Stimulated activated CD4-positive, alpha-beta T cell treated with anti-CD3 and anti-CD28 coated beads, Interleukin-1b, Interleukin-23, amount 100 ng/mL, for 24 hours (primary cell): Measurements from ENCODE around the gene UST.

Experiments
- DNase-seq, 4 experiments: peaks; one replicate each; pipeline ENCODE4 v3.0.0-alpha.2; 2020; ENCODE audit warnings: low read depth in 4 of 4, low spot score in 1 of 4

UST gene, protein sequence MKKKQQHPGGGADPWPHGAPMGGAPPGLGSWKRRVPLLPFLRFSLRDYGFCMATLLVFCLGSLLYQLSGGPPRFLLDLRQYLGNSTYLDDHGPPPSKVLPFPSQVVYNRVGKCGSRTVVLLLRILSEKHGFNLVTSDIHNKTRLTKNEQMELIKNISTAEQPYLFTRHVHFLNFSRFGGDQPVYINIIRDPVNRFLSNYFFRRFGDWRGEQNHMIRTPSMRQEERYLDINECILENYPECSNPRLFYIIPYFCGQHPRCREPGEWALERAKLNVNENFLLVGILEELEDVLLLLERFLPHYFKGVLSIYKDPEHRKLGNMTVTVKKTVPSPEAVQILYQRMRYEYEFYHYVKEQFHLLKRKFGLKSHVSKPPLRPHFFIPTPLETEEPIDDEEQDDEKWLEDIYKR

GRCh38 chr6:148746363-148747144, at the start of gene UST:
Gene UST (plus strand): TSS chr6:148747030. CDS start chr6:148747431, 401 bp downstream.
- DNase-seq, result peak in 1 of 4 experiments; percentile 28

DNA sequence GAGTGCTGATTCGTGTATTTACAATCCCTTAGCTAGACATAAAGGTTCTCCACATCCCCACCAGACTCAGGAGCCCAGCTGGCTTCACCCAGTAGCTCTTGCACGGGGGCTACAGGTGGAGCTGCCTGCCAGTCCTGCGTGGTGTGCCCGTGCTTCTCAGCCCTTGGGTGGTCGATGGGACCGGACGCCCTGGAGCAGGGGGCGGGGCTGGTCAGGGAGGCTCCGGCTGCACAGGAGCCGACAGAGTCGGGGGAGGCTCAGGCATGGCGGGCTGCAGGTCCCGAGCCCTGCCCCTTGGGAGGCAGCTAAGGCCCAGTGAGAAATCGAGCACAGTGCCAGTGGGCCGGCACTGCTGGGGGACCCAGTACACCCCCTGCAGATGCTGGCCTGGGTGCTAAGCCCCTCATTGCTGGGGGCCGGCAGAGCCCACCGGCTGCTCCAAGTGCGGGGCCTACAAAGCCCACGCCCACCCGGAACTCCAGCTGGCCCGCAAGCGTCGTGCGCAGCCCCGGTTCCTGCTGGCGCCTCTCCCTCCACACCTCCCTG, 48.9 kb upstream of the UST start:
- no peak for DNase-seq

GRCh38 chr6:148698671-148699180, 48.1 kb upstream of the UST start:
- DNase-seq, result no peak

DNA sequence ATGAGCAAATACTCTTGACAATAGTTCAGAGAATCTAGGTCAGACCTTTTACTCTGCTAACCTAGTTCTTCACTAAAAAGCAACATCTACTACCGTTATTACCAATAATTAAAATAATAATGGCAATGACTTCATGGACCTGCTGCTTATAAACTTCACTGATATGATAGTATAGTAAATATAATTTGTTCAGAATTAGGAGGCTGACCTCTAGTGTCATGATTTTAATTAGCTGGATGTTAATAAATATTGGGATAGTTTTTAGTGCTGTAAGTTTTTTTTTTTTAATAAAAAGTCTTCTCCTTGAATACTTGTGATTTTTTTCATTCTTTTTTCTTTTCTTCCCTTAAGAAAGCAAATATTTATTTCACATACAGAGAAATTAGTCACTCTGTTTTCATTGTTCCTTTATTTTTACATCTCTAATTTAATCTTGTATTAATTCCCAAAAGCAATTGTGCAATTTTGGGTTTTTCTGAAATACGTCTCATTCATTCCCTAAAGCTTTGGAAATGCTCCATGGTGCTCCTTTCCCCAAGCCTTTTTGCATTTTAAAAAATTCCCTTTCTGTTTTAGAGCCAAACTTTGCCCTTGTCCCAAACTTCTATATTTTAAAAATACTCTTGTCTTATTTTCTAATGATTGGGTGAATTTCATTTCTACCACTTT, 46.6 kb upstream of the UST start:
- DNase-seq, result no peak

- no peak for DNase-seq
Observed at GRCh38 chr6:148700741-148701311, 46.0 kb upstream of the UST start.

GRCh38 chr6:148701375-148701774, 45.5 kb upstream of the UST start:
- DNase-seq, result no peak

DNA sequence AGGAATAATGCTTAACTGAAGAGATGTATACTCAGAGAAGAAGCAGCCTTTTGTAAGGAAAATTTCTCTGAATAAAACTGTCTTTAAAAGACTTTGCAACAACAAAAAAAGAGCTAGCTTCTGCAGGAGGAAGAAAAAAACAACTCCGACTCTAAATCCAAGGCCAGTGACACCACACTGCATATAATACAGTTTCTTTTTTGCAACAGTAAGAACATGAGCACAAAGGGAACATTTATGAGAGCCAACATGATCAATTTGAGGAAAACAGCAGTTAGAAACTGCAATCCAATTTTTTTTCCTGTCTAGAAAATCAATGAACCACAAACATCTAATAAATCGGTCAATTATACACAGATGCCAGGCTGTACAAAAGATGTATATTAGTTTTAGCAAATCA, 42.9 kb upstream of the UST start:
- no peak for DNase-seq

DNA sequence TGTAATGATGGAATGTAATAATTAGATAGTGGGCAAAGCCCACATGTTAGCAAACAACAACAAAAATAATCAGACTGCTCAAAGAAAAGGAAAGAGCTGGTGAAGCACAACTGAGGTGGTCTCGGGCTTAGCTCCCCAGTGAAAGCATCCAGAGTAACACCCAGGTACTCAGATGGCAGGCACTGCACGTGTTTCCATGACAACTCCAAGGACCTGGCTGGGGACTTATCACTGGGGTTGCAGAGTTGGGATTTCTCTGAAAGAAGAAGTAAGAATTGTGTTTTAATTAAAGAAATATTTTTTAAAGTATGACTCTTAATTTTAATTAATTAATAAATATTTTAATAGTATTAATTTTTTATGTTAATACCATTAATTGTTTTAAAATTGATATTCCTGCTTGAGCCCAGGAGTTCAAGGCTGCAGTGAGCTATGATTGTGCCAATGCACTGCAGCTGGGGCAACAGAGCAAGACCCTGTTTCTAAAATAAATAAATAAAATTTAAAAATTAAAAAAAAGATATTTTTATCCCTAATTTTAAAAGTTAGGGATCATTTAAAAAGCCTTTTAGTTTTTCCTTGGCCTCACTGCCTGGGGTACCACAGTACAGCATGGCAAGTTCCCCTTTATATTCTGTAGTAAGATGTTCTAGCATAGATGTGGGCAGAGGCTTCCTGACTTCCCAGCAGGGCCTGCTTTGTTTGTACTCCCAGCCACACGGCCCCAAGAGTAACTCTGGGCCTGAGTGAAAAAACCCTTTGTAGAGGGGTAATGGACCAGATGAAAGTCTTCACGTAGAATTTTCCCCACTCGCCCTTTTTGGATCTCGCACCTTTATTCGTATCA, 42.2 kb upstream of the UST start:
- no peak for DNase-seq

- DNase-seq, result no peak
Observed at GRCh38 chr6:148708707-148709106, 38.1 kb upstream of the UST start.

- no peak for DNase-seq
Observed at GRCh38 chr6:148709577-148709976, 37.3 kb upstream of the UST start.

DNA sequence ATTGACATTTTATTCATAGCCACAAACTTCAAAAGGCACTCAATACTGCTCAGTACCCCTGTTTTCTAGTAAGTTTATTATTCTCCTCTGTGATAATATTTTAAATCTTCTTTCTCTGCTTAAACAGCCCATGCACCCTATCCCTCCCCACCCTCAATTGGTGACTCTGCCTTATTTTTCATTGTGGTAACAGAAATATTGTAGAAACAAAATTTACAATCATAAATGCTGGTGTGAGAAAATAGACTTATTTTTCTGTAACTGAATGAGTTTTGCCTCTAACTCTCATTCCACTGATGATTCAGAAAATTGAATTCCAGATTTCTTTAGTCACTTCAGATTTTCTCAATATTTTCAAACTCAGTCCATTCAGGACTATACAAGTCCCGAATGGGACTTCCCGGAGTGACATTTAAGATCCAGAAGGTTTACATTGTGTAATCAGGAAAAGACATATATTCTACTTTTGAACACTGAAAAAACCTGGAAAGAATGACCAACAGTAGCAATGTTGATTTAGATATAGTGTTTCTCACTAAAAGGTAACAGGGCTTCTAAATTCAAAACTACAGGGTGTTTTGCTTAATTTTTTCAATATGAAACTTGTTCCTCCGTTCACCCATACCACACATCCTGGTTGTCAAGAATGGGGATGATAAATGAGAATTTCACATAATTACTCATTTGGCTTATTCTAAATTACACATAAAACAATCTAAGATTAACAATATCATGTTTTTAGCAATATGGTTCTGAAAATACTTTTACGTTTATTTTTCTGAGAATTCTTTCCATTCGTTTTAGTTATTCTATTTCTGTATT, 34.8 kb upstream of the UST start:
- no peak for DNase-seq

DNA sequence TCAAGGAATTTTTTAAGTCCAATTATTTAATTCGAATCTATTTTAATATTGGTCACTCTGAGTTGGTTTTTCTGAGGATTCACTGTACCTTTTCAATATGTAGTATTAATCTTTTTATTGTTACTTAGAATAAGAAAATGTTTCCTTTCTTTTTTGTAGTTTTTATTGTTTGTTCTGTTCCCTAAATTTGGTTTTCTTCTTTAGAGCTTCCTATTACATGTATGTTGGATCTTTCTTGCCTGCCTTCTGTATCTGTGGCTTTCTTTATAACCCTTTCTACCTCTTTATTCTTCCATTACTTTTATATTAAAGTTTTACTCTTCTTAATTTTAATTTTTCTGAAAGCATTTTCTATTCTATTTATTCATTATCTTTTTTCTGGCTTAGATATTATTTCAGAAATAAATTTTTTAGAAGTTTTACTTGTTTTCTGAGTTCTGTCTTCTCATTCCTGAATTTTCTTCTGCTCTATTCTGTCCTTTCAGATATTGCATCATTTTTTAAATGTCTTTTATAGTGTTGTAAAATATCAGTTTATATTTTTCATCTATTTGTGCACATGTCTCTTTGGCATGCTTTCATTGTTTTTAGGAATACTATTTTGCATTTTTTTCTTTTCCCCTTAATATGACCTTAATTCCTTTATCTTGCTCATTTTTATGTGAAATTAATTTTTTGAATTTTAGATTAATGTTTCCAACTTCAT, 33.6 kb upstream of the UST start:
- DNase-seq, result no peak

DNA sequence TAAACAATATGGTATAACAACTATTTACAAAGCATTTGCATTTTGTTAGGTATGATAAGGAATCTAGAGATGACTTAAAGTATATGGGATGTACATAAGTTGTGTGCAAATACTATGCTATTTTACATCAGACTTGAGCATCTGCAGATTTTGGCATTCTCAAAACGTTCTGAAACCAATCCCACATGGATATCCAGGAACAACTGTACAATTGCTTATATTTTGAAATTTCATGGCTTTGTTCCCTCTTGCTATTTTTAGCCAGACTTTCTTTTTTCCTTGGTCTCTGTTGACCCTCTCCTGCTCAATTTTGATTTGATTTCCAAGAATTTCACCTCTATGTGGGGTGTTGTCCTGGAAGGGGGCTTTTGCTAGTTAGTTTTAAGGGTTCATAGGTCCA, 32.9 kb upstream of the UST start:
- no peak for DNase-seq

DNA sequence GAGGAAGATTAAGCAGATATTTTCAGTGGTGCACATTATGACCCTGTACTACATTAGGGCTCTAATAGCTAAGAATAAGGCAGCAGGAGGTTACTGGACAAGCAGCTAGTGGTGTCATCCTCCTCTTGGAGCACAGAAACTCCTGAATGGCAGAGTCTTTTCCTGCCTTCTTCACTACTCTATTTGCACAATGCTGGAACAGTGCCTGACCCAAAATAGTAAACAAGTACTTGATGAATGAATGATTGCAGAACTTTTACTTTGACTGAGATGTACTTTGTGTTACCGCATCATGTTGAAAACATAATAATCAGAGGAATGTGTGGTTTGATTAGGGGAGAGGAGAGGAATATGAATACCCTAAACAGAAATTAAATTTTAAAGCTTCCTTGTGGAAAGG, 30.0 kb upstream of the UST start:
- no peak for DNase-seq

DNA sequence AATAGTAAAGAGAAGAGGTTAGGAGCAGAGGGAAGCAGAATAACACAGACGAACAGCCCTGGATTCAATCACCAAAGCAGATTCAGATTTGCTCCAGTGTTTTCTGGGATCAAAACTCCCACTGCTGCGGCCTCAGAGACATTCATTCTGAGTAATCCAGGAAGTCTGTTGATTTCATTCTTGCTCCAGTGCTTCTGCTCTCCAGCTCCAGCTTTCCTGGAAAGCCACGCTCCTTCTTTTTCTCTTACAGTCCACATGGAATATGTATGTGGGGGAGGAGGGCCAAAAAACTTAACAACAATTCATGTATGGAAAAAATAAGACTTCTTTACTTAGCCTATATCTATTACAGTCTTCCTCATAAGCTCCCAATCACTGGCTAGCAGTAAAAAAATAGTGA, 26.4 kb upstream of the UST start:
- DNase-seq, result no peak

DNA sequence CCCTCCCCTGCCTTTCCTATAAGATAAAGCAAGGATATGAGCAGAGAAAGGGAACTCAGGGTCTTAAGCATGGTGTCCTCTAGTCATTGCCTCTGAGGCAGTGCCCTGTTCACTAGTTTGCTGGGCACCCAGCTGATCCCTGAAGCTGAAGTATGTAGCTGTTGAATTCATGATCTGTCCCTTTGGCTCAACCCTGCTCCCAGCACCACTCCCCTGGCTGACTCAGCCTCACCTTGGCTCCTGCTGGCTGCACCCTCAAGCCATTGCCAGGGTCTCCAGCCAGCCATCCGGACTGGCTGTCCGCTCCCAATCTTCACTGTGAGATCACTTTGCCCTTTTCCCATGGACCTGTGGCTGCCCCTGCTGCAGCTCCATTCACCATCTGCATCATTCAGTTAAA, 25.9 kb upstream of the UST start:
- DNase-seq, result no peak

GRCh38 chr6:148723484-148723883, 23.3 kb upstream of the UST start:
- no peak for DNase-seq

DNA sequence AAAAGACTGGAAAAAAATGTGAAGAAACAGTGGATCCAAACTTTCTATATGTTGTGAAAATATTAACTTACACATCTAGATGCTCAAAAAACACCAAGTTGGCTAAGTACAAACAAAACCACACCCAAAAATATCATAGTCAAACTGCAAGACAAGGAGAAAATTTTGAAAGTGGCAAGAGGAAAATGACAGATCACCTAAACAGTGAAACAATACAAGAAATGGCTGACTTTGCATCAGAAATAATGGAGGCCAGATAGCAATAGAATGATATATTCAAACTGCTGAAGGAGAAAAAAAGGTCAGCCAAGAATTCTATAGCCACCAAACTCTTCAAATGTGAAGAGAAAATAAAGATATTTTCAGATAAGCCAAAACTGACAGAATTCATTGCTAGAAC, 22.4 kb upstream of the UST start:
- DNase-seq, result no peak

- DNase-seq, result no peak
Observed at GRCh38 chr6:148727104-148727503, 19.7 kb upstream of the UST start.
